Mucosa of rectum (tissue), 2 donors: ENCODE measurements around the gene ARL3.
A peak's percentile ranks its signal among the peaks of the same experiment; 100 is the strongest.
"Not testable (repeated sequence)": the region's sequence is repeated elsewhere in the genome, so short reads cannot be mapped to it uniquely, and the experiment has no call there.

Experiments
- H3K27ac ChIP-seq, 2 donors: one replicate each; pipeline ENCODE4 v1.7.0; 2013; ENCODE audit warnings: inconsistent platforms in 2 of 2, low read depth in 2 of 2, low read length in 2 of 2
- H3K27me3 ChIP-seq, 2 donors: one replicate each; pipeline ENCODE4 v1.7.0; 2013; ENCODE audit warnings: low read length in 2 of 2; ENCODE audit not compliant: control insufficient read depth in 2 of 2, insufficient read depth in 2 of 2
- H3K36me3 ChIP-seq, 2 donors: one replicate each; pipeline ENCODE4 v1.7.0; 2013; ENCODE audit warnings: low read length in 2 of 2; ENCODE audit not compliant: control insufficient read depth in 2 of 2, insufficient read depth in 2 of 2
- H3K4me1 ChIP-seq, 2 donors: one replicate each; pipeline ENCODE4 v1.7.0; 2013; ENCODE audit warnings: low read length in 2 of 2, mild to moderate bottlenecking in 1 of 2; ENCODE audit not compliant: control insufficient read depth in 2 of 2, insufficient read depth in 2 of 2
- H3K4me3 ChIP-seq, 2 donors: one replicate each; pipeline ENCODE4 v1.7.0; 2013; ENCODE audit warnings: low read length in 2 of 2
- H3K9ac ChIP-seq, 2 donors: one replicate each; pipeline ENCODE4 v1.7.0; 2013; ENCODE audit warnings: low read length in 2 of 2, low read depth in 1 of 2, mild to moderate bottlenecking in 1 of 2
- H3K9me3 ChIP-seq, 2 donors: one replicate each; pipeline ENCODE4 v1.7.0; 2013; ENCODE audit warnings: low read length in 2 of 2; ENCODE audit not compliant: control insufficient read depth in 2 of 2
- donor health status: healthy.
- donor health status: Normal muscosa, but diverticular disease.

The ARL3 gene

GRCh38 chr10:102720775-102721301, 6.6 kb upstream of the ARL3 start:
- Histone ChIP-seq H3K27me3 (no peaks in the 10 kb centered on the region), H3K9ac (no peak overlapping the region), H3K9me3 (no peaks in the 10 kb centered on the region), H3K27ac (no peak overlapping the region), H3K4me3 (no peak overlapping the region), H3K36me3 (no peaks in the 10 kb centered on the region), H3K4me1 (no peaks in the 10 kb centered on the region)

- H3K9me3 ChIP-seq = no peaks in the 10 kb centered on the region
- no peak overlapping the region for H3K27ac ChIP-seq
- H3K27me3 ChIP-seq = no peaks in the 10 kb centered on the region
- peaks cover 2% of the 10 kb centered on the region in 2 donors for H3K4me1 ChIP-seq
- no peak overlapping the region for H3K4me3 ChIP-seq
- H3K9ac ChIP-seq = no peak overlapping the region
- no peaks in the 10 kb centered on the region for H3K36me3 ChIP-seq
These were observed 6.1 kb upstream of the ARL3 start for GRCh38 chr10:102720337-102720736.

GRCh38 chr10:102718220-102718619, 4.0 kb upstream of the ARL3 start:
- H3K36me3 ChIP-seq = no peaks in the 10 kb centered on the region
- H3K9me3 ChIP-seq = no peaks in the 10 kb centered on the region
- no peaks in the 10 kb centered on the region for H3K27me3 ChIP-seq
- H3K9ac ChIP-seq = no peak overlapping the region
- H3K4me1 ChIP-seq = peaks cover 9 to 15% of the 10 kb centered on the region in 2 donors
- H3K4me3 ChIP-seq = no peak overlapping the region
- no peak overlapping the region for H3K27ac ChIP-seq

GRCh38 chr10:102716900-102717565, 2.8 kb upstream of the ARL3 start:
- H3K36me3 ChIP-seq, H3K27me3 ChIP-seq, H3K9ac ChIP-seq, H3K9me3 ChIP-seq, H3K27ac ChIP-seq, H3K4me3 ChIP-seq: not testable (repeated sequence)
- H3K4me1 ChIP-seq = peaks cover 11 to 16% of the 10 kb centered on the region in 2 donors

GRCh38 chr10:102715880-102716279, 1.7 kb upstream of the ARL3 start:
- no peak overlapping the region for H3K27ac ChIP-seq
- no peaks in the 10 kb centered on the region for H3K9me3 ChIP-seq
- H3K36me3 ChIP-seq = no peaks in the 10 kb centered on the region
- H3K27me3 ChIP-seq = no peaks in the 10 kb centered on the region
- no peak overlapping the region for H3K4me3 ChIP-seq
- H3K9ac ChIP-seq = no peak overlapping the region
- H3K4me1 ChIP-seq = peaks cover 11 to 16% of the 10 kb centered on the region in 2 donors

- Histone ChIP-seq H3K27ac (peak within 1 kb of the TSS; percentile 75 to 86), H3K4me3 (peak within 1 kb of the TSS; percentile 88 to 96), H3K9ac (peak within 1 kb of the TSS; percentile 80 to 83), H3K27me3 (no peaks in the 10 kb centered on the region), H3K9me3 (no peaks in the 10 kb centered on the region), H3K36me3 (no peaks in the 10 kb centered on the region), H3K4me1 (peaks cover 11 to 16% of the 10 kb centered on the region in 2 donors)
These were observed 641 bp upstream of the ARL3 start, which contains the start of gene SFXN2 for GRCh38 chr10:102714621-102715455. SFXN2 (plus strand) TSS chr10:102714636; CDS start chr10:102726637, 12,001 bp downstream.

- Histone ChIP-seq H3K9me3 (no peaks in the 10 kb centered on the region), H3K4me1 (peaks cover 11 to 16% of the 10 kb centered on the region in 2 donors), H3K36me3 (no peaks in the 10 kb centered on the region), H3K4me3 (peak overlapping the region; percentile 88 to 96), H3K27ac (peak overlapping the region; percentile 75 to 86), H3K27me3 (no peaks in the 10 kb centered on the region), H3K9ac (peak overlapping the region; percentile 80 to 81)
These were observed 721 bp downstream of the ARL3 start for GRCh38 chr10:102713539-102713813.

- no peaks in the 10 kb centered on the region for H3K27me3 ChIP-seq
- H3K4me3 ChIP-seq = peak overlapping the region; percentile 88 to 96
- peaks cover 11 to 16% of the 10 kb centered on the region in 2 donors for H3K4me1 ChIP-seq
- no peaks in the 10 kb centered on the region for H3K9me3 ChIP-seq
- no peaks in the 10 kb centered on the region for H3K36me3 ChIP-seq
- H3K27ac ChIP-seq = peak overlapping the region; percentile 75 to 86
- peak overlapping the region; percentile 80 to 81 for H3K9ac ChIP-seq
These were observed 1.2 kb downstream of the ARL3 start for GRCh38 chr10:102712843-102713538.

GRCh38 chr10:102712089-102712488, 2.1 kb downstream of the ARL3 start:
- peaks cover 11 to 16% of the 10 kb centered on the region in 2 donors for H3K4me1 ChIP-seq
- no peak overlapping the region for H3K27ac ChIP-seq
- no peaks in the 10 kb centered on the region for H3K27me3 ChIP-seq
- no peaks in the 10 kb centered on the region for H3K36me3 ChIP-seq
- no peaks in the 10 kb centered on the region for H3K9me3 ChIP-seq
- H3K4me3 ChIP-seq = no peak overlapping the region
- H3K9ac ChIP-seq = no peak overlapping the region

- H3K4me1 ChIP-seq = peaks cover 11 to 16% of the 10 kb centered on the region in 2 donors
- no peak overlapping the region for H3K27ac ChIP-seq
- H3K27me3 ChIP-seq = no peaks in the 10 kb centered on the region
- H3K4me3 ChIP-seq = no peak overlapping the region
- no peaks in the 10 kb centered on the region for H3K9me3 ChIP-seq
- H3K36me3 ChIP-seq = no peaks in the 10 kb centered on the region
- H3K9ac ChIP-seq = no peak overlapping the region
These were observed 3.6 kb downstream of the ARL3 start for GRCh38 chr10:102710609-102711008.
